ENCODE data around the gene ANGPTL8.

The ANGPTL8 gene

DNA sequence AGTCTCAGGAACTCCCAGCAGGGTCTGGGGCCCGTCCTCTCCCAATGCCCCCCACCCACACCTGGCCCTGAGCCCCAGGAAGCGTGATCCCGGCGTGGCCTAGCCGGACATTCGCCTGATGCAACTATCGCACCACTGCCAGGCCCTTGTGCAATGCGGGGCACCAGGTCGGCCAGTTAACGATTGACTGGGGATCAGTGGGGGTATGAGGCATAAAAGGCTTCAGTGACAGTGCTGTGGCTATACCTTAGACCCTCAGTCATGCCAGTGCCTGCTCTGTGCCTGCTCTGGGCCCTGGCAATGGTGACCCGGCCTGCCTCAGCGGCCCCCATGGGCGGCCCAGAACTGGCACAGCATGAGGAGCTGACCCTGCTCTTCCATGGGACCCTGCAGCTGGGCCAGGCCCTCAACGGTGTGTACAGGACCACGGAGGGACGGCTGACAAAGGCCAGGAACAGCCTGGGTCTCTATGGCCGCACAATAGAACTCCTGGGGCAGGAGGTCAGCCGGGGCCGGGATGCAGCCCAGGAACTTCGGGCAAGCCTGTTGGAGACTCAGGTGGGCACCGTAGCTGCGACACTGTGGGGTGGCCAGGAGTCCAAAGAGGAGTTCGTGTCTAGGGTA, at the start of gene ANGPTL8:
ANGPTL8 (plus strand) TSS at position 243 of the 624 bp plus-strand sequence; CDS start at position 262, 19 bp downstream.
- DNase-seq, result no peak

DNA sequence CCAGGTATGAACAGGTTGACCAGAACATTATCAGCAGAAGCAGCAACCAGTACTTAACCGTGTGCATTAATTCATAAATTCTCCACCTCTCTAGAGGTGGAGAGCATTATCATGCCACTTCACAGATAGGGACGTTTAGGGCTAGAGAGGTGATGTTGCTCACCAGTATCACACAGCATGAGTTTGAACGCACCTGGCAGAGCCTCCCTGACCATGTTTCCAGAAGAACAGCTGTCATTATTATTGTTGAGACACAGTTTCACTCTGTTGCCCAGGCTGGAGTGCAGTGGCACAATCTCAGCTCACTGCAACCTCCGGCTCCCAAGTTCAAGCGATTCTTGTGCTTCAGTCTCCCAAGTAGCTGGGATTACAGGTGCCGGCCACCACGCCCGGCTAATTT, 48.9 kb upstream of the ANGPTL8 start:
- DNase-seq, result no peak

DNA sequence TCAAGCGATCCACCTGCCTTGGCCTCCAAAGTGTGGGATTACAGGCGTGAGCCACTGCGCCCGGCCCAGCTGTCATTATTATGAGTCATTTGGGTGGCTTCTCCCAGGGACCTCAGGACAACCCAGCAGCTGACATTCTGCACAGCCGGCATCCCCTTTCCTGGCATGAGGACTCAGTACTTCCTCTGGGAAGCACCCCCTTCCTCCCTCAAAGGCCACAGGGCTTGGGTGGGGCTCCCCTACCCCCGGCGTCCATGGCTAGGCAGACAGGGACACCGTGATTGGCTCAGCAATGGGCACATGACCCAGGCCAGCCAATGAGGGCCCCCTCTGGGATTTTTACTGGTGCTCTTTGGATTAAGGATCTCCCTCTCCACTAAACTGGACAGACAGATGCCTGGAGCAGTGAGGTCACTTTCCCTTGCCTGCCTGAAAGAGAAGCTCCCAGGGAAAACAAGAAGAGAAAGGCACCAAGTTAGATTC, 48.1 kb upstream of the ANGPTL8 start:
- DNase-seq, result no peak

DNA sequence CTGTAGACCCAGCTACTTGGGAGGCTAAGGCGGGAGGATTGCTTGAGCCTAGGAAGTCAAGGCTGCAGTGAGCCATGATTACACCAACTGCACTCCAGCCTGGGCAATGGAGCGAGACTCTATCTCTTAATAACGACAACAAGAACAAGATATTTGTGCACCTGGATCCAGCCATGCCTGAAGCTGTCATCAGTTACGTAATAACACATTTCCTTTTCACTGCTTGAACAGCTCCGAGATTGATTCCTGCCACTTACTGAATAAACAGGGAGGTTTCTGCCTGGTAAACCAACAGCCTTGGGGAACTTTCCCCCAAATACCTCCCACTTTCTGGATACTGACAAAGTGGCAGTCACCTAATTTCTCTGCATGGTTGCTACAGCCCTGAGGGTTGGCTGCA, 47.5 kb upstream of the ANGPTL8 start:
- no peak for DNase-seq

GRCh38 chr19:11192957-11193939, 46.2 kb upstream of the ANGPTL8 start:
- no peak for DNase-seq

- DNase-seq, result no peak
Measured at GRCh38 chr19:11194173-11194572, 45.2 kb upstream of the ANGPTL8 start.

DNA sequence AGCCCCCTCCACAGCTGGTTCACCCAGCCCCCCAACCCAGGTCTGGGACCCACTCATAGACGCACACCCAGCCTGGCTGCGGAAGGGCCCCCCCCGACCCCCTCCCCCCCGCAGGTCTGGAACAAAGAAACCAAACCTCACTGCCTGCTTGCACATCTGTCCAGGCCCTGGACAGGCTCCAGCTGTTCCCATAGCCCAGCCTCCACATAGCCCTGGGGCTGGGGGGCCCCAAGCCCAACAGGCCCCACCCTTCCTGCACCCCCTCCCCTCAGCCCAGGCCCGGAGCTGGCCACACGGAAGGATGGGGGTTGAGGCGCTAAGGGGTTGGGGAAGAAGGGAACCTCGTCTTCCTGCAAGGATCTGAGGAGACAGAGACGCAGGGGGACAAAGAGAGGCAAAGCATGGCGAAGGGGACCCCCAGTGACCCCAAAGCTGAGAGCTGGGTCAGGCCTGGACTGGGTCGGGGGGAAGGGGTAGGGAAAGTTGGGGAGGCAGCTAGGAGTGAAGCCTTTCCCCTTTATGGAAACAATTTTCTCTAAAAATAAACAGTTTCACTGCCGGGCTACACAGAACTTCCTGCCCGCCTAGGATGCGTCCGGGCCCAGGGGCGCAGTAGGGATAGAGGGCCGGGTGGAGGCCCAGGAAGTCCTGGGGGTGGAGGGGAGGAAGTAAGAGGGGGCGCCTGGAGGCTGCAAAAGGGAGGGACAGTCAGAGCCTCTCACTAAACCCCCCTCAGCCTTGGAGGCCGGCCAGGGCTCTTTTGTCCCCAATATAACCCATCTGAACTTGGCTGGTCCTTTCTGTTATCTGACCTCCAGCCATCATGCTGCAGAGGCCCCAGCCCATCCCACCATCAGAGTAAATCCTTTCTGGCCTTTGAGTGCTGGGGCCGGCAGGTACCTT, 44.5 kb upstream of the ANGPTL8 start:
- no peak for DNase-seq

GRCh38 chr19:11195681-11196080, 43.7 kb upstream of the ANGPTL8 start:
- DNase-seq, result no peak

DNA sequence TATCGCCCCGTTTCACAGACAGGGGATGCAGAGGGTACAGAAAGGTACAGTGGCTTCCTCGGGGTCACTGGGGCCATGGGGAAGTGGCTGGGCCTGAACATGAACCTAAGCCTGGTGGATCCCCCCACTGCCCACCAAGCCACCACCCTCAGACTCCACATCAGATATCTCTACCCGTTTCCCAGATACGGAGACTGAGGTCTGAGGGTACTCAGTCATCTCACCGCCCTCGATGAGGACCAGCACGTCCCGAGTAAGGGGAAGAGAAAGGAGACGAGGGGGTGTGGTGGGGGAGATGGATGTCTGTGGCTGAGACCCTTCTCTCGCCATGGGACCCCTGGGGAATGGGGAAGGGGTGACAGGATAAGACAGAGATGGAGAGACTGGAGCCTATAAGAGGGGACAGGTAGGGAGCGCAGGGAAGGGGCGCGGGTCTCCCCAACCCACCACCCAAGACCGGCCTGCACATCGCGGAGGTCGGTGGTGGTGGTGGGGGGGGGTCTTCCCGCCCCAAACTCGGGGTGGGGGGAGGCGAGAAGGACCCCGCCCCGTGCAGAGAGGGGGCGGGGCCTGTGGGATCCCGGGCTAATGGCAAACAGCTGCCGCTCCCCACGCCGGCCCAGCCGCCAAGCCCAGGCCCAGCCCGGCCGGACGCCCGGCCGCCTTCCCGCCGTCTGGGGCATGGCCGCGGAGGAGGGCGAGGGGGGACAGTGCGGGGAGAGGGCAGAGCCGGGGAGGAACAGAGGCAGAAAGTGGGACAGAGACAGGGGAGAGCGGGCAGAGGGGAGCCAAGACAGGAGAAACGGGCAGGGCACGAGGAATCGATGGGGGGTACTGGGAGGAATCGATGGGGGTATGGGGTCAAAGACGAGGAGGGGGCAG, 42.8 kb upstream of the ANGPTL8 start:
- peak; percentile 54 for DNase-seq

GRCh38 chr19:11197291-11198174, 41.9 kb upstream of the ANGPTL8 start, which contains the start of gene KANK2:
Gene KANK2 (minus strand): TSS chr19:11197545. CDS start chr19:11194511, 3,034 bp downstream.
- DNase-seq, result peak; percentile 99

- DNase-seq, result no peak
Measured at GRCh38 chr19:11198175-11198534, 41.3 kb upstream of the ANGPTL8 start.

GRCh38 chr19:11198769-11199424, 40.5 kb upstream of the ANGPTL8 start:
- no peak for DNase-seq

- no peak for DNase-seq
Measured at GRCh38 chr19:11199517-11199916, 39.9 kb upstream of the ANGPTL8 start.

DNA sequence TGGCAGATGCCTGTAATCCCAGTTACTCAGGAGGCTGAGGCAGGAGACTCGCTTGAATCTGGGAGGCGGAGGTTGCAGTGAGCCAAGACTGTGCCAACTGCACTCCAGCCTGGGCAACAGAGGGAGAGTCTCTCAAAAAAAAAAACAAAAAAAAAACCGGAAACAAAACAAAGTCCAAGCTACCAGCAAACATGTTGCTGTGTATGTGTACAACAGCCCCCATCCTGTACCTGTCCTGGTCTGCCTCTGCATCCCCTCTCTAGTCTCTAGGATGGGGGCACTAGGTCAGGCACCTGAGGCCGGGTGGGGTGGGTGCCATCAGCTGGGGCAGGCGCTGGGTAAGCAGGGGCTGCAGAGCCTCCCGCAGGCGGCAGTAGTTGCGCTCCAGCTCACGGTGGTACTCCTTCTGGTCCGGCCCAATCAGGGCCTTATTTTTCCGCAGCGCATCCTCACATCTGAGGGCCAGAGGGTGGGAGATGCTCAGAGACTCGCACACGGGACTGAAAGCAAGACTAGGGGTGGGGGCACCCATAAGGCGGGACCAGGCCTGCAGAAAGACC, 39.3 kb upstream of the ANGPTL8 start:
- no peak for DNase-seq

DNA sequence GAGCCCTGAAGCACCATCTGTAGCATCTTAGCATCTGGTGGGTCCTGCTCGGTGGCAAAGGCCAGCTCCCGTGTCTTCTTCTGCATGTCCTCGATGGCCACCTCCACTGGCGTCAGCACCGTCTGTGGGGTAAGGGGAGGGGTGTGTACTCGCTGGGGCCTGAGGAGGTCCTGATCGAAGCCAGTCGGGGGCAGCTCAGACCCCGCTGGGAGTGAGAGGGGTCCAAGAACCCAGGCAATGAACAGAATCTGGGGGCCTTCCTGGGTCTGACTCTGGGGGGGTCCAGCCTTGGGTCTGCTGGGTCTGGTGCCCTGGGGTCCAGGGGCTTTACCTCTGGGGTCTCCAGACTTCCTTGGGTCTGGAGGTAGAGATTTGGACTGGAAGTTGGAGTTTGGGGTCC, 38.5 kb upstream of the ANGPTL8 start:
- no peak for DNase-seq

DNA sequence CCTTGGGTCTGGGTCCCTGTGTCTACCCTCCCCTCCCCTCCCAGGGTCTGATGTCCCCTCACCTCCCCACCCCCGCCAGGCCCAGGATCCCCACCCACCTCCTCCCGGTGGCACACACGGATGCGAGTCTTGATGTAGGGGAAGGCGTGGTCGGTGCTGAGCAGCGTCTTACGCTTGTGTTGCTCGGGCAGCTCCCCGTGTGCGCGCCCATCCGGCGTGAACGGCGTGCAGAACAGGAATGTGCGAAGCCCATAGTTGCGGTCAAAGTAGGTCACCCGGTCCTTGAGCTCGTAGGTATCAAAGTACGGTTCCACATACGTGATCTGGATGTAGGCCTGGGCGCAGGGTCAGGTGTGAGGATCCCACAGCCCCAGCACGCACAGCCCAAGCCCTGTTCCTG, 37.6 kb upstream of the ANGPTL8 start:
- DNase-seq, result no peak

DNA sequence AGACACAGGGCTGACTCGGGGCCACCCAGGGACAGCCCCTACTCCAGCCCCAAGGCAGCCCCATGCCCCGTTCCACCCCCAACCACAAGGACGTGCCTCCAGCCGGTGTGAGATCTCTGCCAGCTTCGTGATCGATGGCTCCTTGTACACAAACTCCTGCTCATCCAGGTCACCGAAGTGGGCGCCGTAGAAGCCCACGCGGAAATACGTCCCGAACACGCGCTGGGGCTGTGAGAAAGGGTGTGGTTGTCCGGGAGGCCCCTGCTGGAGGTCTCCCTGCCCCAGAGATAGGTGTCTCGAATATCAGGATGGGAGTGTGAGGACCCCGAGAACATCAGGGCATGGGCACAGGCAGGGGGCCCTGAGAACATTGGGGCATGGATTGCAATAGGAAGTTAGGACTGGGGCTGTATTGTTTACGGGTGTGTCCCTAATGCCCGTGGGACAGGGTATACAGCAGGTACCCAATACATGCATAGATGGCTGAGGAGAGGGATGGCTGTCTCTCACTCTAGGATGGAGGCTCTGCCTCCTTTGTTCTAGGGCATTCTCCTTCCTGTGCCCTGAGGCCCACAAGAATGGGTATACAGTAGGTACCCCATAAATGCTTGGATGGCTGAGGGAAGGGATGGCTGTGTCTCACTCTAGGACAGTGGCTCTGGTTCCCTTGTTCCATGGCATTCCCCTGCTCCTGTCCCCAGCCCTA, 36.8 kb upstream of the ANGPTL8 start:
- no peak for DNase-seq

DNA sequence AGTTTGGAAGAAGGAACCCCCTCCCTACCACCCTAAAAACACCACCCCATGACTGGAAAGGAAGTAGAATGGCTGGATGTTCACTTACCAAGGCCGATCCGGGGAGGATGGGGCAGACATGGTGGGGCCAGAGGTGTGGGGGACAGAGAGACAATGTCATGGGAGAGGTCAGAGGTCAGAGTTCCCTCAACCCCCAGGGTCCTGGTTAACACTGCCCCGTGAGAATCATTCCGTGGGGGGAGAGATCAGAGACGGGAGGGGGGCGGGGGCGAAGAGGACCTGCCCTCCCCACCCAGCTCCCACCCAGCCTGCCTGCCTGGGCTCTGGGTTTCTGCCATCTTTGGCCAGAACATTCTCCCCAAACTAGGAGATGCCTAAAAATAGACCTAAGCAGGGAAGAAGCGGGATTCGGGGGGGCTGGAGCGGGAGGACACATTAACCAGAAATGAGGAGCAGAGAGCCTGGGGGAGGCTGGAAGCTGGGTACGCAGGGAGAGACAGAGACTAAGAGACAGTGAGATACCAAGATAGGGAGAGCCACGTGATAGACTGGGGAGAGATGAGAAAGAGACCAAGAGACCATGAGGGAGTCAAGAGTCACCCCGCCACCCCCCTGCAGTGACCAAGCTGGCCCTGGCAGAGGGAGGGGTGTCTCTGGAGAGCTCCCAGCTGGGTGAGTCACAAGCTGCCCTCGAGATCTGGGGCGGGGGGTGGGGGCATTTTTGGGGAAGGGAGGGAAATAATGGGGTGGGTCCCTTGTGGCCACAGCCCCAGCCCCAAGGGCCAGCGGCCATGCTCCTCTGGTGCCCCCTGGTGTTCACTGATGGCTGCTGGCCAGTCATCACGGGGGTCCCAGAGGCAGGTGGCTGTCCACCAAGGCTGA, 36.0 kb upstream of the ANGPTL8 start:
- peak; percentile 31 for DNase-seq
